Sigmoid colon (tissue), 7 donors: ENCODE results near the gene DCBLD2. TPM values are rescaled to one million over a fixed set of nuclear protein-coding genes. Genes with fewer than 3 reads are reported as not detected.

Source experiments
- DNase-seq: peaks from one replicate; pipeline ENCODE4 v3.0.0-alpha.2; 2019
- H3K27ac ChIP-seq, 4 donors: fragments of 200-600 bp; sonication (generic); one replicate each; pipeline ENCODE4 v1.5.1; 2016 to 2019; ENCODE audit warnings: mild to moderate bottlenecking in 1 of 4
- H3K27me3 ChIP-seq, 3 donors: fragments of 200-600 bp; sonication (generic); one replicate each; pipeline ENCODE4 v1.5.1; 2019; ENCODE audit warnings: mild to moderate bottlenecking in 1 of 3
- H3K36me3 ChIP-seq, 4 donors: fragments of 200-600 bp; sonication (generic); one replicate each; pipeline ENCODE4 v1.5.1; 2016 to 2019
- H3K4me1 ChIP-seq, 4 donors: fragments of 200-600 bp; sonication (generic); one replicate each; pipeline ENCODE4 v1.5.1; 2017 to 2019
- H3K4me3 ChIP-seq, 4 donors: fragments of 200-600 bp; sonication (generic); one replicate each; pipeline ENCODE4 v1.5.1; 2017 to 2019; ENCODE audit warnings: mild to moderate bottlenecking in 2 of 4, moderate library complexity in 1 of 4
- H3K9me3 ChIP-seq, 4 donors: fragments of 200-600 bp in 3 of 4; sonication (generic) in 3 of 4; one replicate each; pipeline versions ENCODE4 v1.5.1 to v1.6.1; 2013 to 2019
- EP300 ChIP-seq, 4 donors: sonication (generic); formaldehyde crosslinking; IDR thresholded peaks; one replicate each; pipeline ENCODE4 v1.6.1; 2017; ENCODE audit warnings: antibody characterized with exemption in 4 of 4
- POLR2A ChIP-seq, 2 donors: fragments of 450-650 bp; IDR thresholded peaks; one replicate each; pipeline ENCODE4 v1.6.1; 2016; ENCODE audit warnings: antibody characterized with exemption in 2 of 2, mild to moderate bottlenecking in 2 of 2, moderate library complexity in 2 of 2
- POLR2AphosphoS5 ChIP-seq, 4 donors: sonication (generic); formaldehyde crosslinking; IDR thresholded peaks; one replicate each; pipeline ENCODE4 v1.6.1; 2017; ENCODE audit warnings: antibody characterized with exemption in 4 of 4
- whole genome bisulfite sequencing, 2 donors: extraction: QIAGEN DNeasy Blood & Tissue Kit; methylation state at CpG; one replicate each; pipeline ENCODE4 v1.1.7; 2013; 5-methylcytosine and 5-hydroxymethylcytosine counted together
- intact Hi-C: fragments of 100-400 bp; cut with DNase I; formaldehyde crosslinking; loops from one replicate; pipeline ENCODE4 v1.15.1; 2023
- polyA plus RNA-seq, 3 donors: library from polyadenylated mRNA; stranded (reverse); fragments of 200-250 nt; gene quantifications; one replicate each; pipeline ENCODE4 v1.2.3, GENCODE V29; 2013
- total RNA-seq, 4 donors: library from RNA; depleted of rRNA; stranded (reverse); fragments of >200 nt; gene quantifications; one replicate each; pipeline ENCODE4 v1.1.0, GENCODE V29; 2016
- TF ChIP-seq, protein P1 (sequence below), 4 experiments: fragments of 450-650 bp in 3 of 4; fragments of 200-600 bp in 1 of 4; IDR thresholded peaks; one replicate each; pipeline ENCODE4 v1.5.1; 2016 to 2019; ENCODE audit warnings: antibody characterized with exemption in 4 of 4, mild to moderate bottlenecking in 3 of 4, moderate library complexity in 2 of 4
- donor health status: healthy with polysubstance abuse.
- donor health status: Bipolar disorder and iron deficiency.
- donor health status: healthy.

The DCBLD2 gene
- total and polyA plus RNA-seq, 7 donors, result 1.2 to 56.5 (median 38.8) TPM

- TF ChIP-seq EP300 (IDR thresholded peaks at IDR 0.05) (no peak), POLR2AphosphoS5 (IDR thresholded peaks at IDR 0.05) (no peak), POLR2A (IDR thresholded peaks at IDR 0.05) (no peak)
- TF ChIP-seq, protein P1, sequence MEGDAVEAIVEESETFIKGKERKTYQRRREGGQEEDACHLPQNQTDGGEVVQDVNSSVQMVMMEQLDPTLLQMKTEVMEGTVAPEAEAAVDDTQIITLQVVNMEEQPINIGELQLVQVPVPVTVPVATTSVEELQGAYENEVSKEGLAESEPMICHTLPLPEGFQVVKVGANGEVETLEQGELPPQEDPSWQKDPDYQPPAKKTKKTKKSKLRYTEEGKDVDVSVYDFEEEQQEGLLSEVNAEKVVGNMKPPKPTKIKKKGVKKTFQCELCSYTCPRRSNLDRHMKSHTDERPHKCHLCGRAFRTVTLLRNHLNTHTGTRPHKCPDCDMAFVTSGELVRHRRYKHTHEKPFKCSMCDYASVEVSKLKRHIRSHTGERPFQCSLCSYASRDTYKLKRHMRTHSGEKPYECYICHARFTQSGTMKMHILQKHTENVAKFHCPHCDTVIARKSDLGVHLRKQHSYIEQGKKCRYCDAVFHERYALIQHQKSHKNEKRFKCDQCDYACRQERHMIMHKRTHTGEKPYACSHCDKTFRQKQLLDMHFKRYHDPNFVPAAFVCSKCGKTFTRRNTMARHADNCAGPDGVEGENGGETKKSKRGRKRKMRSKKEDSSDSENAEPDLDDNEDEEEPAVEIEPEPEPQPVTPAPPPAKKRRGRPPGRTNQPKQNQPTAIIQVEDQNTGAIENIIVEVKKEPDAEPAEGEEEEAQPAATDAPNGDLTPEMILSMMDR (IDR thresholded peaks at IDR 0.05), result no peak
- H3K36me3 ChIP-seq, result peaks cover 0 to 25% (median 0%) of the 10 kb centered on the region in 4 donors
- H3K27ac ChIP-seq, result no peak overlapping the region
- 77 to 86% methylated on average over 7 of the region's 7 CpGs for WGBS, 2 donors
- H3K27me3 ChIP-seq, result no peaks in the 10 kb centered on the region
- no peaks in the 10 kb centered on the region for H3K9me3 ChIP-seq
- DNase-seq, result no peak
- intact Hi-C loops, result no loop called here
- no peaks in the 10 kb centered on the region for H3K4me1 ChIP-seq
- no peak overlapping the region for H3K4me3 ChIP-seq
Measured at GRCh38 chr3:98791341-98792325, 109.9 kb downstream of the DCBLD2 start.

DNA sequence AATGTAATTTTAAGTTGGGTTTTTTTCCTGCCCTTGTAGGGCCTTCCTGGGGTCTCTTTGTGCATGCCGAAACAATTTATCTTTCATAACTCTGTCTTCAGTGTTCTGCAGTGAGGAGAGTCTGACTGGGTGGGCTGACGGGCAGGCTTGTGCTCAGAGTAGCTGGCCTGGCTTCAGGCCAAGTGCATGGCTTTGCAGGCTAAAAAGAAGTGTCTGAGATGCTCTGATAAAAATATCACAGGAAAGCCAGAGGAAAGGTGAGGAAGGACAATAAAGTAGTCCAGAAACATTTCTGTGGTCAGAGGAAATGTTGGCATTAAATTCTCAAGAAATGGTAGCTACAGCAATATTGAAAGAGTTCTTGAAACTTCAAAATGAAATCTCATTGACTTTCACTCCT is 112.8 kb downstream of the DCBLD2 start:
- 58 to 79% methylated on average over 2 of the region's 2 CpGs for WGBS, 2 donors
- no peak overlapping the region for H3K4me3 ChIP-seq
- H3K9me3 ChIP-seq, result no peaks in the 10 kb centered on the region
- H3K4me1 ChIP-seq, result no peaks in the 10 kb centered on the region
- no peak for TF ChIP-seq POLR2A (IDR thresholded peaks at IDR 0.05)
- TF ChIP-seq EP300 (IDR thresholded peaks at IDR 0.05), result no peak
- no peak for TF ChIP-seq POLR2AphosphoS5 (IDR thresholded peaks at IDR 0.05)
- TF ChIP-seq, protein P1 (IDR thresholded peaks at IDR 0.05), result no peak
- H3K27ac ChIP-seq, result no peak overlapping the region
- DNase-seq, result no peak
- intact Hi-C loops, result no loop called here
- no peaks in the 10 kb centered on the region for H3K27me3 ChIP-seq
- H3K36me3 ChIP-seq, result no peaks in the 10 kb centered on the region

GRCh38 chr3:98787181-98787580 is 114.3 kb downstream of the DCBLD2 start:
- DNase-seq, result no peak
- no peaks in the 10 kb centered on the region for H3K4me1 ChIP-seq
- no peaks in the 10 kb centered on the region for H3K9me3 ChIP-seq
- no peaks in the 10 kb centered on the region for H3K27me3 ChIP-seq
- H3K4me3 ChIP-seq, result no peak overlapping the region
- 68 to 81% methylated on average over 2 of the region's 2 CpGs for WGBS, 2 donors
- no peak overlapping the region for H3K27ac ChIP-seq
- TF ChIP-seq POLR2A (IDR thresholded peaks at IDR 0.05) (no peak), POLR2AphosphoS5 (IDR thresholded peaks at IDR 0.05) (no peak), EP300 (IDR thresholded peaks at IDR 0.05) (no peak)
- TF ChIP-seq, protein P1 (IDR thresholded peaks at IDR 0.05), result no peak
- no peaks in the 10 kb centered on the region for H3K36me3 ChIP-seq
- intact Hi-C loops, result no loop called here

DNA sequence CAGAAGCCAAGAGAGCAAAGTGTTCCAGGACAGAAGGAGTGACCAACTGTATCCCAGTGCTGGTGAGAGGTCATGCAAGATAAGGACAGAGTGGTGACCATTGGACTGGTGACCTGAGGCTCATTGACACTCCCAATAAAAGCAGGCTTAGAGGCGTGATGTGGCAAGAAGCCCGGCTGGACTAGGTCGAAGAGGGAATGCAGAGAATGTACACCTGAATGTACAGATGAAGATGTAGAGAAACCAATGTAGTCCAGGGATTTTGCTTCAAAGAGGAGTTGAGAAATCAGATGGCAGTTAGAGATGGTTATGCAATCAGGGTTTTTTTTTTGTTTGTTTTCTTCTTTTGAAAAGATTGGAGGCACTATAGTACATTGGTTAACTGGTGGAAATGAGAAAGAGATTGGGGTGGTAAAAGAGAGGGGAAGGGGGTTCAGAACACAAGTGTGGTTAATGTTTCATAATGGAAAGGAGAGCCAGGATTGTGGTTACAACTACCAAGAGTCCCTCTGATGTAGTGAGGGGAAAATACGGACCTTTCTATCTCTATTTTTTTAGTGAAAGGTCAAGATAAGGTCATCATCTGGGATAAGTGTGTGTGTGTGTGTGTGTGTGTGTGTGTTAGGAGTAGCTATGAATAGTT is 115.0 kb downstream of the DCBLD2 start:
- intact Hi-C loops, result no loop called here
- 80 to 84% methylated on average over 4 of the region's 4 CpGs for WGBS, 2 donors
- H3K27ac ChIP-seq, result no peak overlapping the region
- H3K27me3 ChIP-seq, result no peaks in the 10 kb centered on the region
- H3K4me1 ChIP-seq, result no peaks in the 10 kb centered on the region
- H3K4me3 ChIP-seq, result no peak overlapping the region
- no peaks in the 10 kb centered on the region for H3K9me3 ChIP-seq
- TF ChIP-seq, protein P1 (IDR thresholded peaks at IDR 0.05), result no peak
- TF ChIP-seq POLR2A (IDR thresholded peaks at IDR 0.05), result no peak
- no peaks in the 10 kb centered on the region for H3K36me3 ChIP-seq
- DNase-seq, result no peak
